Bone marrow (tissue), 2 donors: Measurements from ENCODE around the gene BRD3.
"Not testable (repeated sequence)": the region's sequence is repeated elsewhere in the genome, so short reads cannot be mapped to it uniquely, and the experiment has no call there.

Source experiments
- DNase-seq, 2 donors: peaks; one replicate each; lab custom pipeline; 2025; lab: John Stamatoyannopoulos, UW

BRD3 gene

DNA sequence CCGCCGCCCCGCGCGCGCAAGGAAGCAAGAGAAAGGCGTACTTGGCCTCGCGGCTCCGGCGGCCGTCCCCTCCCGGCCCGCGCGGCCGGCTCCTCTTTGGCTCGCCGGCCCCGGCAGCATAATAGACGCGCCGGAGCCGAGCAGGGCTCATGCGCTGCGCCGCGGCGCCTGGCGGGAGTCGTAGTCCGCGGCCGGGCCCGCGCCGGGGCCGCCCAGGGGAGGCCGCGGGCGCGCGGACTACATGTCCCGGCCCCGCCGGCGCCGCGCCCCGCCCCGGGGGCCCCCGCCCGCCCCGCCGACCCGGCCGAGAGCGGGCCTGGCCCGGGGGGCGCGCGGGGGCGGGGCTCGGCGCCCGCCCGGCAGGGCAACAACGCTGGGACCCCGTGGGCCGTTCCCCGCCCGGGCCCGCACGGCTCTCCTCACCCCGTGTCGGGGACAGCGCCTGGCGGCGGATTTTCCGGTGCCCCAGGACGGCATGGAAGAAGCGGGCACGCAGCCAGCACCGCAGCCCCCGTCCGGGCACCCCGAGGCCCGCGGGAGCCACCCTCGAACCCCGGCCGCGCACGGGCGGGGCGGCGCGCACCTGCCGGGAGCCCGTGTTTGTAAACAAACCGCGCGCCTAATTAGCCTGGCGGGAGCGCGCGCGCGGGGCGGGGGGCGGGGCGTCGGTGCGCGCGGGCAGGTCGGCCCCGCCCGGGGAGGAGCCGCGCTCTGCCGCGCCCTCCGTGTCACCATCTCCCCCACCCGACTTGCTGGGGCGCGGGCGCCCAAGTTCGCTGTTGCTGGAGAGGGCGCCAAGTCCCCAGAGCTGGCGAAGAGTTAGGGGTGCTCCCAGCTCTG, at the start of gene BRD3:
Gene BRD3, minus strand, starts transcription at position 123 of the 840 bp plus-strand sequence. CDS start 14,549 bp downstream, outside the sequence.
- peak; percentile 53 to 62 for DNase-seq

DNA sequence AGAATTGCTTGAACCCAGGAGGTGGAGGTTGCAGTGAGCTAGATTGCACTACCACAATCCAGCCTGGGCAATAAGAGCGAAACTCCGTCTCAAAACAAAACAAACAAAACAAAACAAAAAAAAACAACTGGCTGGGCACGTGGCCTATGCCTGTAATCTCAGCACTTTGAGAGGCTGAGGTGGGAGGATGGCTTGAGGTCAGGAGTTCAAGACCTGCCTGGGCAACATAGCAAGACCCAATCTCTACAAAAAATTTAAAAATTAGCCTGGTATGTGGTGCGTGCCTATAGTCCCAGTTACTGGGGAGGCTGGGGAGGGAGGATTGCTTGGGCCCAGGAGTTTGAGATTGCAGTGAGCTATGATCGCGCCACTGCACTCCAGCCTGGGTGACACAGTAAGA, 44.7 kb upstream of the BRD3 start:
- DNase-seq: no peak

DNA sequence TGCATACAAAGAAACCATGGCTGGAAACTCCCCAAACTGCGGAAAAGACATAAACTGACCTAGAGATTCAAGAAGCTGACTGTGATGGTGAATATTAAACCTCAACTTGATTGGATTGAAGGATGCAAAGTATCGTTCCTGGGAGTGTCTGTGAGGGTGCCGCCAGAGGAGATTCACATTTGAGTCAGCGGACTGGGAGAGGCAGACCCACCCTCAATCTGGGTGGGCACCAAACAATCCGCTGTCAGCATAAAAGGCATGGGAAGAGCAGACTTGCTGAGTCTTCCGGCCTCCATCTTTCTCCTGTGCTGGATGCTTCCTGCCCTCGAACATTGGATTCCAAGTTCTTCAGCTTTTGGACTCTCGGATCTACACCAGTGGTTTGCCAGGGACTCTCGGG, 43.2 kb upstream of the BRD3 start:
- no peak for DNase-seq

DNA sequence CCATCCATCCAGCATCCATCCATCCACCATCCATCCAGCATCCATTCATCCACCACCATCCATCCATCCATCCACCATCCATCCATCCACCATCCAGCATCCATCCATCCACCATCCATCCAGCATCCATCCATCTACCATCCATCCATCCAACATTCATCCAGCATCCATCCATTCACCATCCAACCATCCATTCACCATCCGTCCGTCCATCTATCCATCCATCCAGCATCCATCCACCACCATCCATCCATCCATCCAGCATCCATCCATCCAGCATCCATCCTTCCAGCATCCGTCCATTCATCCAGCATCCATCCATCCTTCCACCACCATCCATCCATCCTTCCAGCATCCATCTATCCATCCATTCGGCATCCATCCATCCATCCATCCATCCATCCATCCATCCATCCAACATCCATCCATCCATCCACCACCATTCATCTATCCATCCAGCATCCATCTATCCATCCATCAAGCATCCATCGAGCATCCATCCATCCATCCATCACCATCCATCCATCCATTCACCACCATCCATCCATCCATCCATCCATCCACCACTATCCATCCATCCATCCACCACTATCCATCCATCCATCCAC, 35.7 kb upstream of the BRD3 start:
- no peak for DNase-seq

DNA sequence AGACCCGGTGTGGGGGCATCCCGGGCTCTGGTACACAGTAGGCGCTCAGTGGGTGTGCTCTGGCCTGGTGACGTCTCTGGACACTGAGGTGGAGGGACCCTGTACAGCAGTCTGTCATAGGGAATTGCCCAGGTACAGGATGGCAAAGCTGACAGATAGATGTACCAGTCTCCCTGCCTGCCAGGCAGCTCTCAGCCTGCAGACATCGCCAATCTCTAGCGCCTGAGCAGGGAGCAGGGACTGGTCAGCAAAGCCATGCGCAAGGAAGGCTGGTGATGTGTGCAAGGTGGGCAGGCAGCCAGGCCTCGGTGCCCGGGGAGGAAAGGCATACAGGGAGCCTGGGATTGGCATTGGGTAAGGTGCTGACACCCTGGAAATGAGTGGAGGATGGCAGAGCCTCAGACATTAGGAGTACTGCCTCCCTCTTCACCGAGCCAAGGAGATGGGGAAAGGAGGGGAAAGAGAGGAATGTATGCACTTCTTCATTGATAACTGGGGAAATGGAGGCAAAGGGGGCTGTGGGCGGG, 33.9 kb upstream of the BRD3 start:
- DNase-seq: no peak

DNA sequence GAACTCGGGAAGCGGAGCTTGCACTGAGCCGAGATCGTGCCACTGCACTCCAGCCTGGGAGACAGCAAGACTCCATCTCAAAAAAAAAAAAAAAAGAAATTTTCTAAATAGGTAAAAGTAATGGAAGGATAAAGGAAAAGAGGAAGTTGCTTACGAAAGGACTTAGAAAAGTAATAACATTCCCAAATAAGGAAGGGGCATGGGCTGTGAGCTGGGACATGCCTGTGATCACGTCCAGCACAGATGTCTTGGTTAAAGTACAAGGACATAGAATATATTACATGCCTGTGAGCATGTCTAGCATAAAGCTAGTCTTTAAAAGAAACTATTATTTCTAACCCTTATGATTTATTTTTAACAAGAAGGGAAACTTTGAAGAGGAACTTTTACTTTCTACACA, 33.3 kb upstream of the BRD3 start:
- not testable (repeated sequence) for DNase-seq

DNA sequence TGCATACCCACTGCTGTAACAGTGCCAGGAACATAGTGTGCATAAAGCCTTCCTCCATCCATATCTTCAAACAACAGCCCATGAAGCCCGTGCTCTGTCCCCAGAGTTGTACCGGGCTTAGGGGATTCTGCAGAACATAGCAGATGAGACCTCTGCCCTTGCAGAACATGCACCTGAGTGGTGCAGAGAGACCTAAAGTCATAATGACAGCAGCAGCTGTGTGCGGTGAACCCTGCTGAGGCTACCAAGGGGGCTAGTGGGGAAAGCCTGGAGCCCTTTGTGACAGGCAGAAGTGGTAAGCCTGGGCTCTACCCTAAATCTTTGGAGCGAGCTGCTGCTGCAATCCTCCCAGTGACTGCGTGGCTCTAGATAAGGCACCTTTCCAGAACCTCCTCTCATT, 32.2 kb upstream of the BRD3 start:
- DNase-seq: no peak

DNA sequence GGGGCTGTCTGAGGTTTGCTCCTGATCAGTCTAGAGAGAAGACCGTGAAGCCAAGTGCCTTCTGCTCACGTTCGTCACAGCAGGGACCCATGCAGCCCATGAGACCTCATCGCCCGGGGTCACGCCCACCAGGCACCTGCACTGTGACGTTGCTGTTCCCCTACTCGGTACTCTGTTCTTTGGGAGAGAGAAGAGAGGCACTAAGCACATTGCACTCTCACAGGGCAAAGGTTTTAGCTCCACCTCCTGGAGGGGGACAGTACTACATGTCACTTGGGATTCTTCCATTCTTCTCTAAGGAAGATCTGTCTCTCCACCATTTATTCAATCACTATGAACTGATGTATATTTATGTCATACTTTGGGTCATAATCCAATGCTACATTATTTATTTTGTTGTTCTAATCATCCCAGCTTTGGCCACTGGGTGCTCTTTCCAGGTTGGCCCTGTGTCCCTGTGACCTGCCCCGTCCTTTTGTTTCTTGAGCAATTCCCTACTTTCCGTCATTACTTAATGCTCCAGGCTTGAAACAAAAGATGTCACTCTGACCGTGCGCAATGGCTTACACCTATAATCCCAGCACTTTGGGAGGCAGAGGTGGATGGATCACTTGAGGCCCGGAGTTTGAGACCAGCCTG, 31.4 kb upstream of the BRD3 start:
- DNase-seq: peak; percentile 3 to 66

DNA sequence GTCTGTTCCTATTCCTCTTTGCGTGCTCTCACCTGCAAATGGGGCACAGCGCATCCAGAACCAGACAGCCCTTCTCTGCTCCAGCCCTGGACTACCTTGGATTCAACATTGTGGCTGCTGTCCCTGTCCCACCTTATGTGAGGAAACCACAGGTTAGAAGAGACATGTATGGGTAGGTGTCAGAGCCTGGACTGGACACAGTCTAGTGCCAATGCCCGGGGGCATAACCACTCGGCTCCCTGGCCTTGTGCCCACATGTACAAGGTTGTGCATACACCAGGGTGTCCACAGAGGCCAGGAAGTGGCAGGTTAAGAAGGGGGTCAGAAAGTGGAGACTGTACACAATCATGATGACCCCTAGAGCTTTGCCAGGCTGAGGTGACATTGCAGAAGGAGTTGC, 22.1 kb upstream of the BRD3 start:
- no peak for DNase-seq

DNA sequence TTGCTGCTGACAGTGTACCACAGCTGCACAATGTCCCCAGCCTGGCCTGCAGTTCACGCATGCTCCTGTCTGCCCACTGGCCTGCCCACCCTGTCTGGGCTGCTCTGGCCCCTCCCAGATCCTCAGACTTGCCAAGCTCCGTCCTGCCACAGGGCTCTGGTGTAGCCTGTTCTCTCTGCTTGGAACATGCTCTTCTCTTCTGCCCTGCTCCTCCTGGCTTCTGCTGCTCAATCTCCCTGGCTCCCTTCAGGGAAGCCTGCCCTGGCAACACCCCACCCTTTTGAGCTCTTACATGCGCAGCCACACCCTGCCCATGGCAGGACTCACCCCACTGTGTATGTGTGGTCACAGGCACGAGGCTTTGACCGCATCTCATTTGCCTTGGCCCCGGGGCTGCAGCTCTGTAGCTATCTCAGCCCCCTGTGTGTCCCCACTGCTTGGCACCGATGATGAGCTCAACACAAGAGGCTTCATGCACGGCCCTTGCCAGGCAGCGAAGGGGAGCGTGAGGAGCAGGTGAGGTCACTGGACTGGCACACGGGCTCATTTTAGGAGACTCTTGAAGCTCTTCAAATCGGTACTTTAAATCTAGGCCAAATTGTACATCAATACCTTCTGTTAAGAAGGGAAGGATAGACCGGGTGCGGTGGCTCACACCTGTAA, 20.4 kb upstream of the BRD3 start:
- no peak for DNase-seq

DNA sequence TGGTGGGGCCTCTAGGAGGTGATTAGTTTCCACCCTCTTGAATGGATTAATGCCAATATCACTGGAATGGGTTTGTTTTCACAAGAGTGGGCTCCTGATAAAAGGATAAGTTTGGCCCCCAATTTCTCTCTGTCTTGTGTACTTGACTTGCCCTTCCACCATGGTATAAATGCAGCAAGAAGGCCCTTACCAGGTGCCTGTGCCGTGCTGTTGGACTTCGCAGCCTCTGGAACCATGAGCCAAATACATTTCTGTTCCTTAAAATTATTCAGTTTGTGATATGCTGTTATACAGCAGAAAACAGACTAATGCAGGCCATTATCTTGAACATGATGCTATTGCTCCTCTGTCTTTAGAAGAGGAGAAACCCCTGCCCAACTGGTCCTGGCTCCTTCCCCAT, 17.8 kb upstream of the BRD3 start:
- DNase-seq: no peak

DNA sequence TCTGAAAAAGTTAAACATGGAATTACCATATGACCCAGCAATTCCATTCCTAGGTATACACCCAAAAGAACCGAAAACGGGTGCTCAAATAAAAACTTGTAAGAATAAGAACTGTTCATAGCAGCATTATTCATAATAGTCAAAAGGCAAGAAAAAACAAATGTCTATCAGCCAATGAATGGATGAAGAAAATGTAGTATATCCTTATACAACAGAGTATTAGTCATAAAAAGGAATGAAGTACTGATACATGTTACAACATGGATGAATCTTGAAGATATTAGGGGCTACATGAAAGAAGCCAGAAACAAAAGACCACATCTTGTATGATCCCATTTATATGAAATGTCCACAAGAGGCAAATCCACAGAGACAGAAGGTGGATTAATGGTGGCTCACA, 15.6 kb upstream of the BRD3 start:
- no peak for DNase-seq

DNA sequence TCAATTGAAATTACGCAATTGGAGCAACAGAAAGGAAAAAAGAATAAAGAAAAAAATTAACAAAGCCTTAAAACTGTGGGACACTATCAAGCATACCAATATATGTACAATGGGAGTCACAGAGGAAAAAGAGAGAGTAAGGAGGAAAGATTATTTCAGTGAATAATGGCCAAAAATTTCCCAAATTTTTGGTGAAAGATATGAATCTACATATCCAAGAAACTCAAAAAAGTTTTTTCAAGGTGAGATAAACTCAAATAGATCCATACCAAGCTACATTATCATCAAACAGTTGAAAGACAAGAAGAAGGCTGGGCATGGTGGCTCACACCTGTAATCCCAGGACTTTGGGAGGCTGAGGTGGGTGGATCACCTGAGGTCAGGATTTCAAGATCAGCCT, 8.8 kb upstream of the BRD3 start:
- DNase-seq: no peak

DNA sequence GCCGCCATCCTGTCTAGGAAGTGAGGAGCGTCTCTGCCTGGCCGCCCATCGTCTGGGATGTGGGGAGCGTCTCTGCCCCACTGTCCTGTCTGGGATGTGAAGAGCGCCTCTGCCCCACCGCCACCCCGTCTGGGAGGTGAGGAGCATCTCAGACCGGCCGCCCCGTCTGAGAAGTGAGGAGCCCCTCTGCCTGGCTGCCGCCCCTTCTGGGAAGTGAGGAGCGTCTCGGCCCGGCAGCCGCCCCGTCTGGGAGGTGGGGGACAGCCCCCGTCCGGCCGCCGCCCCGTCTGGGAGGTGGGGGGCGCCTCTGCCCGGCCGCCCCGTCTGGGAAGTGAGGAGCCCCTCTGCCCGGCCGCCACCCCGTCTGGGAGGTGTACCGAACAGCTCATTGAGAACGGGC, 7.9 kb upstream of the BRD3 start:
- DNase-seq: not testable (repeated sequence)

DNA sequence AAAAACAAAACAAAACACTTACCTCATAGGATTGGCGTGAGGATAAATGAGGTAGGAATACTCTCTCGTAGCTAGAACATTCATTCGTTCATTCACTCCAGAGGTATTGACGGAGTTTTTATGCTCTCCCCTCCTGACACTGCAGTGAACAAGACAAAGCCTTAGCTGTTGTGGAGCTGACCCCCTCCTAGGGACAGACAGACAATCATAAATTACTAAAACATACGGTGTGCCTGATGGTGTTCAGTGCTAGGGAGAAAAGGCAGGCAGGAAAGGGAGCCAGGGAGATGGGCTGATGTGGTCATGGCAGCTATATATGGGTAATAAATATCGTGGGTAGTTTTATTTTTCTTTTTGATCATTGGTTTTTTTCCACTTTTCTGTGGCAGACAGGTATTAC, 5.7 kb upstream of the BRD3 start:
- DNase-seq: no peak

DNA sequence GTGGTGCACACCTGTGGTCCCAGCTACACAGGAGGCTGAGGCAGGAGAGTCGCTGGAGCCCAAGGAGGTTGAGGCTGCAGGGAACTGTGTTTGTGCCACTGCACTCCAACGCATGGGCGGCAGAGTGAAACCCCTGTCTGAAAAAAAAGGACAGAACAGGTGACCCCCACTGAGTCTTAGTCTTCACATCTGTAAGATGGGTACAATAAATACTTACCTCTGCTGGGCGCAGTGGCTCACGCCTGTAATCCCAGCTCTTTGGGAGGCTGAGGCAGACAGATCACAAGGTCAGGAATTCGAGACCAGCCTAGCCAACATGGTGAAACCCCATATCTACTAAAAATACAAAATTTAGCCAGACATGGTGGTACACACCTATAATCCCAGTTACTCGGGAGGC, 4.9 kb upstream of the BRD3 start:
- not testable (repeated sequence) for DNase-seq

DNA sequence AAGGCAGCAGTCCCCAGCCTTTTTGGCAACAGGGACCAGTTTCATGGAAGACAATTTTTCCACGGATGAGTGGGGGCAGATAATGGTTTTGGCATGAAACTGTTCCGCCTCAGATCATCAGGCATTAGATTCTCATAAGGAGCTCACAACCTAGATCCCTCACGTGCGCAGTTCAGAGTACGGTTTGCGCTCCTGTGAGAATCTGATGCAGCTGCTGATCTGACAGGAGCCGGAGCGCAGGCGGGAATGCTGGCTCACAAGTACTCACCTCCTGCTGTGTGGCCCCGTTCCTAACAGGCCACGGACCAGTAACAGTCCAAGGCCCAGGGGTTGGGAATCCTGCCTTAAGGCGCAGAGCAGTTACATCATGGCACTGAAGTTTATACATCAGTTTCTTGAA, 3.3 kb upstream of the BRD3 start:
- DNase-seq: no peak

DNA sequence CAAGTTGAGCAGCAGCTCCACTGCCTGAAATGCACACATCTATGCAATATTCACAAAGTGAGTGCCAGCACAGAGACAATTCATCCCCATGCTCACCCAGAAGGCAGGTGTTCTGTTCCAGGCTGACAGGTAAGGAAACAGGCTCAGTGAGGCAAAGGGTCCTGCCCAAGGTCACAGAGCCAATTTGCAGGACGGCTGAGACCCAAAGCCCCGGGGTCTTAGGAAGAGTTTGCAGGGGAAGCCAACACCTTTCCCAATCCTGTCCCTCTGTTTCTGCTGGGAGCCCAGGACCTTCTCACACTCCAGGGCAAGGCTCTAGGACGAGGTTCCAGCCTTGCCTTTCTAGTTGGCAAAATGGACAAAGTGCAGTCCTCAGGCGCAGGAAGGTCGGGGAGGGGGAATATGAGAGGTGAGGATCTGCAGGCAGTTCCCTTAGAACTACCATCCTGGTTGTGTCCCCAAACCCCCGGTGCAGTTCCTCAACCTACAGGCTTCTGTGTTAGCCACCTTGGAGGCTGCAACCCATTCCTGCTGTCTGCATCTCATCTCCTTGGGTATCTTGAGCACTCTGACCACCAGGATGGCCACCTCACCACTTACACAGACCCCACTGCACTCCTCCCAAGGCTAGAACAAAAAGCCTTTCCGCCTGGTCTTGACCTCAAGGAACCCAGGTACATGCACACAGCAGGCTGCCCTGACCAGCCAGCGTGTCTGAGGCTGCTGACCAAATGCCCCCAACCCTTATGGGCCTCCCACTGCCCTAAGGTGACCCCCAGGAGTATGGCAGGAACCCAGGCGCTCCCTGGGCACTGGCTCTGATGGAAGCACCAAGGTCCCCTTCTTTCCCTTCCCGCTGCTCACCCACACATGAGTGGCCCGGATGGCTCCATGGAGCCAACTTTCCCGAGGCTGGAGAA, 1.9 kb upstream of the BRD3 start:
- no peak for DNase-seq

DNA sequence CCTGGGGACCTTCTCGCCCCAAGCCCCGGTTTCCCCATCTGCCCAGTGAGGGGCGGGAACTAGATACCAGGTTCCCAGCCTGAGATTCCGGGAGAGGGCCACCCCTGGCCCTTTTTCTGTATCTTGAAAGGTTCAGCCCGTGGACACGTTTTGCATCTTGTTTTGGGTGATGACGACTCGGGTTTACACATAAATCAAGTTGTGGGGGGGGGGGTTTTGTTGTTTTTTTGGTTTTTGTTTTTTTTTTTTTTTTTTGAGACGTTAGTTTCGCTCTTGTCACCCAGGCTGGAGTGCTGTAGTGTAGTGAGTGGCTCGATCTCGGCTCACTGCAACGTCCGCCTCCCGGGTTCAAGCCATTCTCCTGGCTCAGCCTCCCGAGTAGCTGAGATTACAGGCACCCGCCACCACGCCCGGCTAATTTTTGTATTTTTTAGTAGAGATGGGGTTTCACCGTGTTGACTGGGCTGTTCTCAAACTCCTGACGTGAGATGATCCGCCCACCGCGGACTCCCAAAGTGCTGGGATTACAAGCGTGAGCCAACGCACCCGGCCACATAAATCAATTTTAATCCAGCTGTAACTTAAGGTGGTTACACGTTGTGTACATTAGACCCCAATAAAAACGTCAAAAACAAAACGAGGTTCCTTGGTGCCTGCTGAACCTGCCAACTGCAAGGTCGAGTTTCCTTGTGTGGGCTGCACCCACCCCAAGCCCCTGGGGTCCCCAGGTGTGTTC, 1.1 kb upstream of the BRD3 start:
- DNase-seq: no peak
